Heart left ventricle (tissue), 16 donors: ENCODE data around the gene SRRD. TPM values are rescaled to one million over a fixed set of nuclear protein-coding genes. Genes with fewer than 3 reads are reported as not detected.

ENCODE experiments used
- ATAC-seq, 4 donors: fragments of 200-7000 bp; cut with Tn5 transposase; one replicate each; pipeline ENCODE4 v1.9.1; 2020 to 2022; ENCODE audit warnings: moderate library complexity in 4 of 4, mild to moderate bottlenecking in 3 of 4, moderate number of reproducible peaks in 1 of 4
- DNase-seq, 5 donors: peaks; one replicate each; pipeline ENCODE4 v3.0.0-alpha.2; 2020
- H3K27ac ChIP-seq, 12 donors: fragments of 200-600 bp; sonication (generic) in 4 of 12; one replicate each; pipeline versions ENCODE4 v1.5.0 to v1.8.0; 2016 to 2022; ENCODE audit warnings: mild to moderate bottlenecking in 2 of 12
- H3K27me3 ChIP-seq, 9 donors: fragments of 200-600 bp; sonication (generic) in 2 of 9; one replicate each; pipeline versions ENCODE4 v1.5.1 to v1.8.0; 2016 to 2022; ENCODE audit warnings: mild to moderate bottlenecking in 3 of 9
- H3K36me3 ChIP-seq, 9 donors: fragments of 200-600 bp; sonication (generic) in 2 of 9; one replicate each; pipeline versions ENCODE4 v1.5.0 to v1.8.0; 2018 to 2022; ENCODE audit warnings: mild to moderate bottlenecking in 2 of 9
- H3K4me1 ChIP-seq, 12 donors: fragments of 200-600 bp; sonication (generic) in 4 of 12; one replicate each; pipeline versions ENCODE4 v1.5.0 to v1.8.0; 2016 to 2022; ENCODE audit warnings: mild to moderate bottlenecking in 3 of 12
- H3K4me3 ChIP-seq, 12 donors: fragments of 200-600 bp; sonication (generic) in 4 of 12; one replicate each; pipeline versions ENCODE4 v1.5.0 to v1.8.0; 2017 to 2022; ENCODE audit warnings: mild to moderate bottlenecking in 9 of 12, moderate library complexity in 4 of 12
- H3K9me3 ChIP-seq, 12 donors: fragments of 200-600 bp; sonication (generic) in 4 of 12; one replicate each; pipeline versions ENCODE4 v1.5.0 to v1.8.0; 2016 to 2022; ENCODE audit warnings: mild to moderate bottlenecking in 1 of 12
- POLR2A ChIP-seq, 2 donors: fragments of 450-650 bp; IDR thresholded peaks; one replicate each; pipeline ENCODE4 v1.6.1; 2017; ENCODE audit warnings: antibody characterized with exemption in 2 of 2, mild to moderate bottlenecking in 2 of 2, moderate library complexity in 2 of 2
- WGBS, 4 donors: extraction: QIAGEN DNeasy Blood & Tissue Kit in 2 of 4; methylation state at CpG; one replicate each; pipeline versions ENCODE4 v1.1.5 to v1.1.7; 2013 to 2018; 5-methylcytosine and 5-hydroxymethylcytosine counted together
- intact Hi-C, 10 donors: fragments of 100-400 bp; cut with DNase I; formaldehyde crosslinking; loops; one replicate each; pipeline versions ENCODE4 v1.11.1 to v1.14.2; 2022
- polyA plus RNA-seq, 2 donors: library from polyadenylated mRNA; stranded (reverse); fragments of 200-250 nt; gene quantifications; one replicate each; pipeline ENCODE4 v1.2.3, GENCODE V29; 2013
- total RNA-seq, 9 donors: library from RNA; depleted of rRNA in 2 of 9; stranded (reverse); fragments of >200 nt in 2 of 9; fragmentation: NEBNext Ultra II Directional in 3 of 9; extraction: Animal tissue kit (Norgen Biotek cat#: 25700) in 3 of 9; gene quantifications; one replicate each; pipeline versions ENCODE4 v1.1.0 to v1.2.4, GENCODE V29; 2016 to 2023
- TF ChIP-seq, protein P1 (sequence below), 12 donors: fragments of 200-600 bp; sonication (generic) in 4 of 12; IDR thresholded peaks; one replicate each; pipeline versions ENCODE4 v1.5.0 to v1.8.0; 2018 to 2022; ENCODE audit warnings: antibody characterized with exemption in 12 of 12, mild to moderate bottlenecking in 5 of 12
- donor health status: ischemic (EF 13 %, LVEDD 7.1; RV severe dilation, severe dysfunction).
- donor health status: healthy with polysubstance abuse.
- donor health status: DM: no; HTN: yes; CAD: no.
- donor health status: DM: no; HTN: no; CAD: no.
- donor health status: ischemic (EF 25% LVEDD 6.9; RV normal size, moderate dysfunction).
- donor health status: ischemic (EF 25% LVEDD 5.7; RV mildly dilated, moderate dysfunction).
- donor health status: healthy.
- donor health status: DM: yes; HTN: yes; CAD: no.
- donor health status: ischemic (EF 35%, LVEDD 5.7; RV mildly dilated, moderate dysfunction).
- donor health status: nonischemic (EF 11% LVEDD 7.7; RV severe dilation, severe dysfunction).
- donor health status: DM: yes; HTN: yes; CAD: no.
- donor health status: PGD.
- donor health status: ischemic (EF 29% LVEDD 5.4; RV normal size, mild dysfunction).
- donor health status: nonischemic (EF 23%, LVEDD 6.1; RV moderate dilation, normal function).

The SRRD gene
- total and polyA plus RNA-seq, 11 donors: 11.3 to 28.9 (median 23.4) TPM

DNA sequence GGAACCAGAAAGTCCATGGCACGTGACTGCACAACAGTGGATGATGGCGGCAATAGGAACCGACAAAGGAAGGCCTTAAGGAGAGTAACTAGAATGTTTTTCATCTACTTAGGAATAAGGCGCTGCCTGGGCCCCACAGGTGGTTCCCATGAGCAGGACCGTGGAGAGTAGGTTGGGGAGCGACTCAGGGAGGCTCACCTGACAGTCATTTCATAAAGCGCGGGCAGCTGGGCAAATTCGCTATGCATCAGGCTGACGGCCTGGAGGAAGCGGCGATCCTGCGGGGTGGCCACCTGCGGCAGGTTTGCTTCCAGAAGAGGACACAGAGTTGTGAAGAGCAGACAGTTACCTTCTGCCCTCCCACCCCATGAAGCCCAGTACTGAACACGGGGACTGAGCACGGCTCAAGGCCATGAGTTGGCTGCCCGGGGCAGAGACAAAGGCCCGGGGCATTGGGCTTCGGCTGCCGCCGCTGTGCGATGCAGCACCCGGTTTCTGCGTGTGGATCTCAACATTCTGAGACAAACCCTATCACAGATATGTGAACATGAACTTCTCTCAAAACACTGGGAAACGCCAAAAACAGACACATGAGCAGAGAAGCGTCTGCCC lies 25.9 kb upstream of the SRRD start:
- WGBS, 4 donors: 95 to 96% (median 96%) methylated on average over 26 of the region's 26 CpGs

DNA sequence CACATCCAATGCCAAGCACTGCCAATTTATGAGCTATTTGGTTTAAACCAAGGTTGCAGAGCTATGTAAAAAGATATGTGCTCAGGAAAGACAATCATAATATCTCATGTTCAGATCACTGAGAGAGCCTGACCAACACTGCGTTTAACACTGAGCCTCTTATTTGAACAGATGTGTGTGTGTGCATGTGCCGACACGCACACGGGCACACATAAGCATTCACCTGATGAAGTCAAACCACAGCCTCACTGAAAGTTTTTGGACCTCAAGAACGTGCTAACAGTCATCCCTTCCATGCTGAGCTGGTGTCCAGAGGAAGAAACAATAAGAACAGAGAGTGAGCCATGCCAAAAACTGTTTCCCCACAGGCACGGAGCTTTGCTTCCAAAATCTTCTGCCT lies 23.5 kb upstream of the SRRD start:
- no peak for TF ChIP-seq POLR2A (IDR thresholded peaks at IDR 0.05)
- TF ChIP-seq, protein P1, sequence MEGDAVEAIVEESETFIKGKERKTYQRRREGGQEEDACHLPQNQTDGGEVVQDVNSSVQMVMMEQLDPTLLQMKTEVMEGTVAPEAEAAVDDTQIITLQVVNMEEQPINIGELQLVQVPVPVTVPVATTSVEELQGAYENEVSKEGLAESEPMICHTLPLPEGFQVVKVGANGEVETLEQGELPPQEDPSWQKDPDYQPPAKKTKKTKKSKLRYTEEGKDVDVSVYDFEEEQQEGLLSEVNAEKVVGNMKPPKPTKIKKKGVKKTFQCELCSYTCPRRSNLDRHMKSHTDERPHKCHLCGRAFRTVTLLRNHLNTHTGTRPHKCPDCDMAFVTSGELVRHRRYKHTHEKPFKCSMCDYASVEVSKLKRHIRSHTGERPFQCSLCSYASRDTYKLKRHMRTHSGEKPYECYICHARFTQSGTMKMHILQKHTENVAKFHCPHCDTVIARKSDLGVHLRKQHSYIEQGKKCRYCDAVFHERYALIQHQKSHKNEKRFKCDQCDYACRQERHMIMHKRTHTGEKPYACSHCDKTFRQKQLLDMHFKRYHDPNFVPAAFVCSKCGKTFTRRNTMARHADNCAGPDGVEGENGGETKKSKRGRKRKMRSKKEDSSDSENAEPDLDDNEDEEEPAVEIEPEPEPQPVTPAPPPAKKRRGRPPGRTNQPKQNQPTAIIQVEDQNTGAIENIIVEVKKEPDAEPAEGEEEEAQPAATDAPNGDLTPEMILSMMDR (IDR thresholded peaks at IDR 0.05): no peak
- Histone ChIP-seq H3K9me3 (no peaks in the 10 kb centered on the region), H3K27ac (no peak overlapping the region), H3K27me3 (no peaks in the 10 kb centered on the region), H3K4me1 (peaks cover 0 to 9% (median 0%) of the 10 kb centered on the region in 12 donors), H3K36me3 (peaks cover 0 to 95% (median 80%) of the 10 kb centered on the region in 9 donors), H3K4me3 (no peak overlapping the region)
- WGBS, 4 donors: 77 to 81% (median 78%) methylated on average over 6 of the region's 6 CpGs
- intact Hi-C loops: loop anchor here in 9 of 10 donors (2.0 to 10.0 kb wide), 6 partner anchors 61 to 98 kb away; no protein-coding TSS in a partner anchor
- ATAC-seq (no peak), DNase-seq (no peak)

More for the DNA sequence above, 25.9 kb upstream of the SRRD start:
- Histone ChIP-seq H3K27me3 (no peaks in the 10 kb centered on the region), H3K4me1 (peaks cover 0 to 6% (median 0%) of the 10 kb centered on the region in 12 donors), H3K36me3 (peaks cover under 1 to 87% (median 71%) of the 10 kb centered on the region in 9 donors), H3K4me3 (no peak overlapping the region), H3K9me3 (no peaks in the 10 kb centered on the region), H3K27ac (no peak overlapping the region)
- TF ChIP-seq POLR2A (IDR thresholded peaks at IDR 0.05): no peak
- TF ChIP-seq, protein P1 (IDR thresholded peaks at IDR 0.05): no peak
- DNase-seq: no peak
- no peak for ATAC-seq
- intact Hi-C loops: loop anchor here in 1 of 10 donors (10.0 kb wide), 1 partner anchor 53 kb away; no protein-coding TSS in a partner anchor

GRCh38 chr22:26461188-26461810 lies 22.4 kb upstream of the SRRD start:
- peaks cover 0 to 96% (median 81%) of the 10 kb centered on the region in 9 donors for H3K36me3 ChIP-seq
- intact Hi-C loops: loop anchor here (1.0 to 10.0 kb wide), 8 partner anchors 62 to 99 kb away; no protein-coding TSS in a partner anchor
- TF ChIP-seq, protein P1 (IDR thresholded peaks at IDR 0.05): peak; percentile 50 to 76 (median 72)
- TF ChIP-seq POLR2A (IDR thresholded peaks at IDR 0.05): no peak
- H3K4me1 ChIP-seq: peaks cover 0 to 9% (median 0%) of the 10 kb centered on the region in 12 donors
- H3K4me3 ChIP-seq: no peak overlapping the region
- WGBS, 4 donors: 34 to 42% (median 39%) methylated on average over 3 of the region's 3 CpGs
- H3K9me3 ChIP-seq: no peaks in the 10 kb centered on the region
- DNase-seq (peak in 4 of 5 donors; percentile 32 to 56 (median 49)), ATAC-seq (peak; percentile 28 to 70 (median 60))
- no peak overlapping the region for H3K27ac ChIP-seq
- H3K27me3 ChIP-seq: no peaks in the 10 kb centered on the region

DNA sequence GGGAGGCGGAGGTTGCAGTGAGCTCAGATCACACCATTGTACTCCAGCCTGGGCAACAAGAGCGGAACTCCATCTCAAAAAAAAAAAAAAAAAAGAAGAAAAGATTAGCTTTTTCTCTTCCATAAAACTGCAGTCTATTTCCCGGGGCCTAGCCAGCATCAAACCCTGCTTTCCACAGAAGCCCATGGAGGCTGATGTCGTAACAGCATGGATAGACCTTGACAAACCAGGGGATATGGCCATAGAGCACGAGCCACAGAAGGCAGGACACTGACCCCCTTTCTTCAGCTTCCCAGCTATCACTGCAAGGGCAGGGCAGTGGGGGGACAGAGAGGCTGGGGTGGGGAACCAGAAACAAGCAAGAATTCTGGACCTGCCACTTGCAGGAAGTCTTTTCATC lies 21.6 kb upstream of the SRRD start:
- Histone ChIP-seq H3K27ac (no peak overlapping the region), H3K27me3 (no peaks in the 10 kb centered on the region), H3K4me3 (no peak overlapping the region), H3K9me3 (no peaks in the 10 kb centered on the region), H3K36me3 (peaks cover 0 to 96% (median 81%) of the 10 kb centered on the region in 9 donors), H3K4me1 (peaks cover 0 to 9% (median 0%) of the 10 kb centered on the region in 12 donors)
- WGBS, 4 donors: 88 to 98% (median 96%) methylated on average over 5 of the region's 5 CpGs
- no peak for ATAC-seq
- intact Hi-C loops: loop anchor here in 7 of 10 donors (5.0 to 10.0 kb wide), 4 partner anchors 65 to 100 kb away; no protein-coding TSS in a partner anchor
- no peak for DNase-seq
- TF ChIP-seq, protein P1 (IDR thresholded peaks at IDR 0.05): no peak
- TF ChIP-seq POLR2A (IDR thresholded peaks at IDR 0.05): no peak
